HepG2 (cell line): ENCODE measurements around the gene EXOC6B. TPM values are rescaled to one million over a fixed set of nuclear protein-coding genes. Genes with fewer than 3 reads are reported as not detected.

ENCODE experiments used
- HOXA3 ChIP-seq: sonication (generic); formaldehyde crosslinking; IDR thresholded peaks from 2 replicates; pipeline ENCODE4 v1.5.0; 2020; ENCODE audit warnings: missing genetic modification reagents
- SUZ12 ChIP-seq: fragments of 150-350 bp; IDR thresholded peaks from 2 replicates; pipeline ENCODE4 v1.6.1; 2014; ENCODE audit warnings: low read depth, low read length
- TCF12 ChIP-seq, 2 experiments: fragments of 450-650 bp in 1 of 2; sonication (generic) in 1 of 2; formaldehyde crosslinking in 1 of 2; IDR thresholded peaks; 2 replicates each; pipeline versions ENCODE4 v1.6.1 to v1.8.0; 2017 to 2022; ENCODE audit warnings: antibody characterized with exemption in 1 of 2, mild to moderate bottlenecking in 1 of 2, missing genetic modification reagents in 1 of 2, moderate library complexity in 1 of 2
- TOE1 ChIP-seq: sonication (generic); formaldehyde crosslinking; IDR thresholded peaks from 2 replicates; pipeline ENCODE4 v1.4.0; 2020; ENCODE audit warnings: mild to moderate bottlenecking, missing genetic modification reagents
- XRCC5 ChIP-seq: fragments of 200-400 bp; formaldehyde crosslinking; optimal IDR thresholded peaks from 2 replicates; pipeline ENCODE3; 2017; ENCODE audit warnings: mild to moderate bottlenecking, low read length
- ZMYM2 ChIP-seq: sonication (generic); formaldehyde crosslinking; IDR thresholded peaks from 2 replicates; pipeline ENCODE4 v1.8.0; 2022; ENCODE audit warnings: mild to moderate bottlenecking, missing genetic modification reagents
- ZNF546 ChIP-seq: sonication (generic); formaldehyde crosslinking; conservative IDR thresholded peaks from 2 replicates; pipeline ENCODE4 v1.8.1; 2023; ENCODE audit warnings: mild to moderate bottlenecking, missing genetic modification reagents
- ZNF678 ChIP-seq: sonication (generic); formaldehyde crosslinking; IDR thresholded peaks from 2 replicates; pipeline ENCODE4 v1.4.0; 2020; ENCODE audit warnings: mild to moderate bottlenecking, missing genetic modification reagents
- ZSCAN25 ChIP-seq: sonication (generic); formaldehyde crosslinking; IDR thresholded peaks from 2 replicates; pipeline ENCODE4 v1.8.0; 2022; ENCODE audit warnings: mild to moderate bottlenecking, missing genetic modification reagents
- polyA plus RNA-seq, 8 experiments: library from polyadenylated mRNA; depleted of rRNA in 3 of 8; stranded (reverse) in 7 of 8; unstranded in 1 of 8; fragments of >200 nt; fragmentation: Illumina TruSeq in 4 of 8; extraction: Trizol in 4 of 8; gene quantifications; 2 replicates each; pipeline versions ENCODE4 v1.2.1 to v1.2.3, GENCODE V29; 2011 to 2016; ENCODE audit warnings: low read depth in 4 of 8, missing spikeins in 1 of 8, mixed read lengths in 1 of 8; ENCODE audit not compliant: insufficient read depth in 1 of 8
- total RNA-seq, 5 experiments: library from RNA; depleted of rRNA; stranded (reverse); fragments of >200 nt; fragmentation: Illumina TruSeq; extraction: Trizol; gene quantifications; 2 replicates each; pipeline ENCODE4 v1.2.3, GENCODE V29; 2016; ENCODE audit warnings: low read depth in 1 of 5
- TF ChIP-seq, protein P1 (sequence below): sonication (generic); formaldehyde crosslinking; IDR thresholded peaks from 2 replicates; pipeline ENCODE4 v1.5.1; 2020; ENCODE audit warnings: missing genetic modification reagents, mild to moderate bottlenecking, borderline replicate concordance
- TF ChIP-seq, protein P2 (sequence below): sonication (generic); formaldehyde crosslinking; IDR thresholded peaks from 2 replicates; pipeline ENCODE4 v1.4.0; 2020; ENCODE audit warnings: missing genetic modification reagents, borderline replicate concordance
- TF ChIP-seq, protein P3 (sequence below): sonication (generic); formaldehyde crosslinking; IDR thresholded peaks from 2 replicates; pipeline ENCODE4 v1.8.1; 2023; ENCODE audit warnings: missing genetic modification reagents, mild to moderate bottlenecking, borderline replicate concordance

Gene EXOC6B
- total and polyA plus RNA-seq, 2 of the 13 experiments (the other 11 are each of a cell fraction or from before 2014, with no cell fraction given), result 9.1 to 15.9 TPM

DNA sequence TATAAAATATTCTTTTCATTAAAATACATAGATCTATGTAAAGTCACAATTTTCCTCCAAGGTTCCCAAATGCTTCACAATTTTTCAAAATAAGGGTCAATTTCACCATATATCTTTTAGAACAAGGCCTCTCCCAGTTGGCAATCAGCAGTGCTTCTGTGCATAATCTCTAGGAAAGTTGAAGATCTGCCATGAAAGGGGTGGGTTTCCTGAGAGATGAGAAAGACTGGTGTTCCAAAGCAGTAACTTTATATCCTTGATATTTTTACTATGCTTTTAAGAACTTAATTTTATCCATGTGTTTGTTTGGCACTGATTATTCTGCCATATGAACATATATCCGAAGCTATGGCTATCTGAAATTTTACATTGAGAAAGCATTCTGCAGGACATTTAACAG, 478.8 kb downstream of the EXOC6B start (continued):
- TF ChIP-seq, protein P1, sequence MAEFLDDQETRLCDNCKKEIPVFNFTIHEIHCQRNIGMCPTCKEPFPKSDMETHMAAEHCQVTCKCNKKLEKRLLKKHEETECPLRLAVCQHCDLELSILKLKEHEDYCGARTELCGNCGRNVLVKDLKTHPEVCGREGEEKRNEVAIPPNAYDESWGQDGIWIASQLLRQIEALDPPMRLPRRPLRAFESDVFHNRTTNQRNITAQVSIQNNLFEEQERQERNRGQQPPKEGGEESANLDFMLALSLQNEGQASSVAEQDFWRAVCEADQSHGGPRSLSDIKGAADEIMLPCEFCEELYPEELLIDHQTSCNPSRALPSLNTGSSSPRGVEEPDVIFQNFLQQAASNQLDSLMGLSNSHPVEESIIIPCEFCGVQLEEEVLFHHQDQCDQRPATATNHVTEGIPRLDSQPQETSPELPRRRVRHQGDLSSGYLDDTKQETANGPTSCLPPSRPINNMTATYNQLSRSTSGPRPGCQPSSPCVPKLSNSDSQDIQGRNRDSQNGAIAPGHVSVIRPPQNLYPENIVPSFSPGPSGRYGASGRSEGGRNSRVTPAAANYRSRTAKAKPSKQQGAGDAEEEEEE (CRISPR knock-in tag), result no peak
- TF ChIP-seq TCF12 (IDR thresholded peaks at IDR 0.05) (no peak), TCF12 (CRISPR knock-in tag; IDR thresholded peaks at IDR 0.05) (no peak), ZNF546 (CRISPR knock-in tag) (no peak), XRCC5 (no peak), SUZ12 (no peak), HOXA3 (CRISPR knock-in tag) (no peak), ZMYM2 (CRISPR knock-in tag) (no peak), ZSCAN25 (CRISPR knock-in tag) (no peak), TOE1 (no peak), ZNF678 (no peak)
- TF ChIP-seq, protein P2, sequence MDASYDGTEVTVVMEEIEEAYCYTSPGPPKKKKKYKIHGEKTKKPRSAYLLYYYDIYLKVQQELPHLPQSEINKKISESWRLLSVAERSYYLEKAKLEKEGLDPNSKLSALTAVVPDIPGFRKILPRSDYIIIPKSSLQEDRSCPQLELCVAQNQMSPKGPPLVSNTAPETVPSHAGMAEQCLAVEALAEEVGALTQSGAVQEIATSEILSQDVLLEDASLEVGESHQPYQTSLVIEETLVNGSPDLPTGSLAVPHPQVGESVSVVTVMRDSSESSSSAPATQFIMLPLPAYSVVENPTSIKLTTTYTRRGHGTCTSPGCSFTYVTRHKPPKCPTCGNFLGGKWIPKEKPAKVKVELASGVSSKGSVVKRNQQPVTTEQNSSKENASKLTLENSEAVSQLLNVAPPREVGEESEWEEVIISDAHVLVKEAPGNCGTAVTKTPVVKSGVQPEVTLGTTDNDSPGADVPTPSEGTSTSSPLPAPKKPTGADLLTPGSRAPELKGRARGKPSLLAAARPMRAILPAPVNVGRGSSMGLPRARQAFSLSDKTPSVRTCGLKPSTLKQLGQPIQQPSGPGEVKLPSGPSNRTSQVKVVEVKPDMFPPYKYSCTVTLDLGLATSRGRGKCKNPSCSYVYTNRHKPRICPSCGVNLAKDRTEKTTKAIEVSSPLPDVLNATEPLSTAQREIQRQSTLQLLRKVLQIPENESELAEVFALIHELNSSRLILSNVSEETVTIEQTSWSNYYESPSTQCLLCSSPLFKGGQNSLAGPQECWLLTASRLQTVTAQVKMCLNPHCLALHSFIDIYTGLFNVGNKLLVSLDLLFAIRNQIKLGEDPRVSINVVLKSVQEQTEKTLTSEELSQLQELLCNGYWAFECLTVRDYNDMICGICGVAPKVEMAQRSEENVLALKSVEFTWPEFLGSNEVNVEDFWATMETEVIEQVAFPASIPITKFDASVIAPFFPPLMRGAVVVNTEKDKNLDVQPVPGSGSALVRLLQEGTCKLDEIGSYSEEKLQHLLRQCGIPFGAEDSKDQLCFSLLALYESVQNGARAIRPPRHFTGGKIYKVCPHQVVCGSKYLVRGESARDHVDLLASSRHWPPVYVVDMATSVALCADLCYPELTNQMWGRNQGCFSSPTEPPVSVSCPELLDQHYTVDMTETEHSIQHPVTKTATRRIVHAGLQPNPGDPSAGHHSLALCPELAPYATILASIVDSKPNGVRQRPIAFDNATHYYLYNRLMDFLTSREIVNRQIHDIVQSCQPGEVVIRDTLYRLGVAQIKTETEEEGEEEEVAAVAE (CRISPR knock-in tag), result no peak
- TF ChIP-seq, protein P3, sequence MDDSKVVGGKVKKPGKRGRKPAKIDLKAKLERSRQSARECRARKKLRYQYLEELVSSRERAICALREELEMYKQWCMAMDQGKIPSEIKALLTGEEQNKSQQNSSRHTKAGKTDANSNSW (CRISPR knock-in tag), result no peak
